HEK293 (cell line): ENCODE results near the gene RFTN1.

Experiments used
- HOXA7 ChIP-seq: sonication (generic); formaldehyde crosslinking; IDR thresholded peaks from 2 replicates; pipeline ENCODE4 v1.8.1; 2022; ENCODE audit warnings: missing genetic modification reagents, borderline replicate concordance
- SP3 ChIP-seq: fragments of 450-650 bp; formaldehyde crosslinking; IDR thresholded peaks from 2 replicates; pipeline ENCODE4 v1.5.1; 2016; ENCODE audit warnings: missing biosample characterization, missing genetic modification characterization
- ZNF138 ChIP-seq: fragments of 450-650 bp; formaldehyde crosslinking; IDR thresholded peaks from 2 replicates; pipeline ENCODE4 v1.5.1; 2016; ENCODE audit warnings: missing biosample characterization, missing genetic modification characterization, borderline replicate concordance
- ZNF146 ChIP-seq: fragments of 450-650 bp; formaldehyde crosslinking; IDR thresholded peaks from 2 replicates; pipeline ENCODE4 v1.5.1; 2016; ENCODE audit warnings: missing biosample characterization, missing genetic modification characterization
- ZNF174 ChIP-seq: fragments of 450-650 bp; formaldehyde crosslinking; IDR thresholded peaks from 2 replicates; pipeline ENCODE4 v1.5.0; 2017; ENCODE audit warnings: missing biosample characterization, mild to moderate bottlenecking, missing genetic modification characterization
- ZNF221 ChIP-seq: fragments of 450-650 bp; formaldehyde crosslinking; IDR thresholded peaks from 2 replicates; pipeline ENCODE4 v1.5.1; 2017; ENCODE audit warnings: missing biosample characterization, missing genetic modification characterization, borderline replicate concordance
- ZNF292 ChIP-seq: fragments of 450-650 bp; formaldehyde crosslinking; IDR thresholded peaks from 2 replicates; pipeline ENCODE4 v1.5.1; 2016; ENCODE audit warnings: low read depth, missing biosample characterization, missing genetic modification characterization, borderline replicate concordance
- ZNF426 ChIP-seq: fragments of 450-650 bp; formaldehyde crosslinking; IDR thresholded peaks from 2 replicates; pipeline ENCODE4 v1.5.1; 2017; ENCODE audit warnings: missing biosample characterization, missing genetic modification characterization, mild to moderate bottlenecking, inconsistent platforms, moderate library complexity
- ZNF596 ChIP-seq: fragments of 450-650 bp; IDR thresholded peaks from 2 replicates; pipeline ENCODE4 v1.5.0; 2018; ENCODE audit warnings: missing biosample characterization, mild to moderate bottlenecking, missing genetic modification characterization, moderate library complexity
- ZNF707 ChIP-seq: fragments of 450-650 bp; formaldehyde crosslinking; IDR thresholded peaks from 2 replicates; pipeline ENCODE4 v1.5.1; 2016; ENCODE audit warnings: missing biosample characterization, missing genetic modification characterization
- TF ChIP-seq, protein P1 (sequence below): fragments of 450-650 bp; formaldehyde crosslinking; IDR thresholded peaks from 2 replicates; pipeline ENCODE4 v1.5.1; 2016; ENCODE audit warnings: missing biosample characterization, missing genetic modification characterization
- TF ChIP-seq, protein P2 (sequence below): fragments of 450-650 bp; formaldehyde crosslinking; IDR thresholded peaks from 2 replicates; pipeline ENCODE4 v1.5.1; 2017; ENCODE audit warnings: missing biosample characterization, mild to moderate bottlenecking, missing genetic modification characterization, moderate library complexity
- TF ChIP-seq, protein P3 (sequence below): fragments of 450-650 bp; formaldehyde crosslinking; IDR thresholded peaks from 2 replicates; pipeline ENCODE4 v1.5.1; 2016; ENCODE audit warnings: missing biosample characterization, missing genetic modification characterization

DNA sequence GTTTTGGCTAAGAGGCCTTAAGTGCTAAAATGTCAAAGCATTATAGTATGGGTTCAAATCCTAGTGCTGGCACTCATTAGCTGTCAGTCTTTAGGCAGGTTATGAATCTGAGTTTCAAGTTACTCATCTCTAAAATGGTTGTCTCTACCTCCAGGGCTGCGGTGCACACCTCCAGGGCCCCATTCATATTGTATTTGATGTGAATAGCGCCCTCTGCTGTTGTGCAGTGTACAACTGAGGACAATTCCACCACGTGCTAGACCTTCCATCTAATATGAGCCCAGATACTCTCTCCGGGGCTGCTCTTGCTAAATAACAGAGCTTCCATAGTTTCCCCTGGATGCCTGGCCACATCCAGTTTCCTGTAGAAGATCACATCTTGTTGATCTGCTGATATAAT is 194.2 kb downstream of the RFTN1 start:
- TF ChIP-seq ZNF292 (tag by site-specific recombination) (no peak), ZNF221 (no peak), HOXA7 (no peak), ZNF596 (tag by site-specific recombination) (no peak), ZNF426 (tag by site-specific recombination) (no peak), ZNF707 (tag by site-specific recombination) (no peak), ZNF174 (no peak), ZNF146 (tag by site-specific recombination) (no peak), ZNF138 (tag by site-specific recombination) (no peak), SP3 (tag by site-specific recombination) (no peak)
- TF ChIP-seq, protein P1, sequence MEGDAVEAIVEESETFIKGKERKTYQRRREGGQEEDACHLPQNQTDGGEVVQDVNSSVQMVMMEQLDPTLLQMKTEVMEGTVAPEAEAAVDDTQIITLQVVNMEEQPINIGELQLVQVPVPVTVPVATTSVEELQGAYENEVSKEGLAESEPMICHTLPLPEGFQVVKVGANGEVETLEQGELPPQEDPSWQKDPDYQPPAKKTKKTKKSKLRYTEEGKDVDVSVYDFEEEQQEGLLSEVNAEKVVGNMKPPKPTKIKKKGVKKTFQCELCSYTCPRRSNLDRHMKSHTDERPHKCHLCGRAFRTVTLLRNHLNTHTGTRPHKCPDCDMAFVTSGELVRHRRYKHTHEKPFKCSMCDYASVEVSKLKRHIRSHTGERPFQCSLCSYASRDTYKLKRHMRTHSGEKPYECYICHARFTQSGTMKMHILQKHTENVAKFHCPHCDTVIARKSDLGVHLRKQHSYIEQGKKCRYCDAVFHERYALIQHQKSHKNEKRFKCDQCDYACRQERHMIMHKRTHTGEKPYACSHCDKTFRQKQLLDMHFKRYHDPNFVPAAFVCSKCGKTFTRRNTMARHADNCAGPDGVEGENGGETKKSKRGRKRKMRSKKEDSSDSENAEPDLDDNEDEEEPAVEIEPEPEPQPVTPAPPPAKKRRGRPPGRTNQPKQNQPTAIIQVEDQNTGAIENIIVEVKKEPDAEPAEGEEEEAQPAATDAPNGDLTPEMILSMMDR (tag by site-specific recombination): no peak
- TF ChIP-seq, protein P2, sequence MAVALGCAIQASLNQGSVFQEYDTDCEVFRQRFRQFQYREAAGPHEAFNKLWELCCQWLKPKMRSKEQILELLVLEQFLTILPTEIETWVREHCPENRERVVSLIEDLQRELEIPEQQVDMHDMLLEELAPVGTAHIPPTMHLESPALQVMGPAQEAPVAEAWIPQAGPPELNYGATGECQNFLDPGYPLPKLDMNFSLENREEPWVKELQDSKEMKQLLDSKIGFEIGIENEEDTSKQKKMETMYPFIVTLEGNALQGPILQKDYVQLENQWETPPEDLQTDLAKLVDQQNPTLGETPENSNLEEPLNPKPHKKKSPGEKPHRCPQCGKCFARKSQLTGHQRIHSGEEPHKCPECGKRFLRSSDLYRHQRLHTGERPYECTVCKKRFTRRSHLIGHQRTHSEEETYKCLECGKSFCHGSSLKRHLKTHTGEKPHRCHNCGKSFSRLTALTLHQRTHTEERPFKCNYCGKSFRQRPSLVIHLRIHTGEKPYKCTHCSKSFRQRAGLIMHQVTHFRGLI: no peak
- TF ChIP-seq, protein P3, sequence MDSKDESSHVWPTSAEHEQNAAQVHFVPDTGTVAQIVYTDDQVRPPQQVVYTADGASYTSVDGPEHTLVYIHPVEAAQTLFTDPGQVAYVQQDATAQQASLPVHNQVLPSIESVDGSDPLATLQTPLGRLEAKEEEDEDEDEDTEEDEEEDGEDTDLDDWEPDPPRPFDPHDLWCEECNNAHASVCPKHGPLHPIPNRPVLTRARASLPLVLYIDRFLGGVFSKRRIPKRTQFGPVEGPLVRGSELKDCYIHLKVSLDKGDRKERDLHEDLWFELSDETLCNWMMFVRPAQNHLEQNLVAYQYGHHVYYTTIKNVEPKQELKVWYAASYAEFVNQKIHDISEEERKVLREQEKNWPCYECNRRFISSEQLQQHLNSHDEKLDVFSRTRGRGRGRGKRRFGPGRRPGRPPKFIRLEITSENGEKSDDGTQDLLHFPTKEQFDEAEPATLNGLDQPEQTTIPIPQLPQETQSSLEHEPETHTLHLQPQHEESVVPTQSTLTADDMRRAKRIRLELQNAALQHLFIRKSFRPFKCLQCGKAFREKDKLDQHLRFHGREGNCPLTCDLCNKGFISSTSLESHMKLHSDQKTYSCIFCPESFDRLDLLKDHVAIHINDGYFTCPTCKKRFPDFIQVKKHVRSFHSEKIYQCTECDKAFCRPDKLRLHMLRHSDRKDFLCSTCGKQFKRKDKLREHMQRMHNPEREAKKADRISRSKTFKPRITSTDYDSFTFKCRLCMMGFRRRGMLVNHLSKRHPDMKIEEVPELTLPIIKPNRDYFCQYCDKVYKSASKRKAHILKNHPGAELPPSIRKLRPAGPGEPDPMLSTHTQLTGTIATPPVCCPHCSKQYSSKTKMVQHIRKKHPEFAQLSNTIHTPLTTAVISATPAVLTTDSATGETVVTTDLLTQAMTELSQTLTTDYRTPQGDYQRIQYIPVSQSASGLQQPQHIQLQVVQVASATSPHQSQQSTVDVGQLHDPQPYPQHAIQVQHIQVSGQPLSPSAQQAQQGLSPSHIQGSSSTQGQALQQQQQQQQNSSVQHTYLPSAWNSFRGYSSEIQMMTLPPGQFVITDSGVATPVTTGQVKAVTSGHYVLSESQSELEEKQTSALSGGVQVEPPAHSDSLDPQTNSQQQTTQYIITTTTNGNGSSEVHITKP: no peak
